Stimulated activated CD4-positive, alpha-beta T cell treated with anti-CD3 and anti-CD28 coated beads, TNF-alpha, amount 100 ng/mL, for 24 hours (primary cell): ENCODE results near the gene RAB26.

Source experiments
- DNase-seq, 3 experiments: peaks; one replicate each; pipeline ENCODE4 v3.0.0-alpha.2; 2020; ENCODE audit warnings: low read depth in 3 of 3

Gene RAB26

DNA sequence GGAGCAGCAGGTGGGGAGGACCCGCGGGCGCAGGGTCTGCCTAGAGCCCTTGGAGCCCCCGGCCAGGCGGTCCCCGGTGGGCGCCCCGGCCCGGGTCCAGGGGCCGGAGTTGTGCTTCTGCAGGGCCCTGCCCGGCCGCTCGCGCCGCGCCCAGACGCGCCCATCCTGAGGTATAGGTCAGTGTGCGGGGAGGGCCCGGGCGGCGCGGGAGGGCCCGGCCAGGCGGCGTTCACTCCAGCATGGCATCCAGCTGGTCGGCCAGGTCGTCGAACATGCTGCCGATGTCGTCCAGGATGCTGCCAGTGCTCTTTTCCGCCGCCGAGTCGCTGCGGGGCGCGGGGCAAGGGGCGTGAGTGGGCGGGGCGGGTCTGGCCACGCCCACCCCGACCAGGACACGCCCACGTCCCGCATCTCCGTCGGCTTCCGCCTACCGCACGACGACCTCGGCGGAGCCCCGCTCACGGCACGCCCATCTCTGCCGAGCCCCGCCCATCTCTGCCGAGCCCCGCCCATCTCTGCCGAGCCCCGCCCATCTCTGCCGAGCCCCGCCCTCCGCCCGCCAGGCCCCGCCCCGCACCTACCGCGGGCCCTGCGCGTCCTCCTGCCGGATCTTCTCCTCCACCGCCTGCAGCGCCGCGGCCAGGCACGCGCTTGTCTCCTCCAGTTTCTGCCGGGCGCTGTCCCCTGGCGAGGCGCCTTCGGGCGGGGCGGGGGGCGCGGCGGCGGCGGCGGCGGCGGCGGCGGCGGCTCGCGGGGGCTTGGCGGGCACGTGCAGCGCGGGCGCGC is 30.1 kb downstream of the RAB26 start:
- DNase-seq = no peak

- no peak for DNase-seq
These were observed 30.7 kb downstream of the RAB26 start for GRCh38 chr16:2179107-2179501.

- no peak for DNase-seq
These were observed 31.2 kb downstream of the RAB26 start for GRCh38 chr16:2179576-2179975.

DNA sequence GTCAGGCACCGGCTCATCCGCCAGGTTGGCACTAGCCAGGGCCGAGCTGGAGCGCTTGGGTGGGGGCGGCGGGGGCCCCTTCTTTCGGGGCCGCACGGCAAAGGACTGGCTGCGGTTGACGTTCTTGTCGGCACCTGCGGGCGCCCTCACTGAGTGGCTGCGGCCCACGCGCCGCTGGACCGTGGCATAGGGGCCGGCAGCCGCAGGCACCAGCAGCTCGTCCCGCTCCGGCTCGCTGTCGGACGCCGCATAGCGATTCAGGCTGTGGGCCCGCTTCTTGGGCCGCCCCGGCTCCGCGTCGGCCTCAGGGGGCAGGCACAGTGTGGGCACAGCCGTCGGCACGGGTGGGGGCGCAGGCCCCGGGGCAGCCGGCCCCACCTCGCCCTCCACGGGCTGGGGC is 32.0 kb downstream of the RAB26 start:
- DNase-seq = no peak

GRCh38 chr16:2180962-2181923 is 32.8 kb downstream of the RAB26 start:
- no peak for DNase-seq

DNA sequence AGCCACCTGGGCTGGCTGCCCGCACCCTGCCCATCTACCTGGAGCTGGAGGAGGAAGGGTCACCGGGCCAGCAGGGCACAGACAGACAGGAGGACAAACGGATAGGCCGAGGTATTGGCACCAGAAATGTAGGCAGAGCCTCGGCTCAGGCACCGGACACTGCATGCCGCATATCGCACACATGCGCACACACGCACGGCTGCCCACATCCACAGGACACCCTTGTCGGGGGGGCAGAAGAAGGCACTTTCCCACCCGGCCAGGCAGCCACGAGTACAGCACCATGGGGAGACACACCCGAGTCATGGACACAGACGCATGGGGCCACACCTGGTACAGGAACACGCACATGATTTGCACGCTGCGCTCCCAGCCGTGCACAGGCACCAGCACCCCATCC is 33.5 kb downstream of the RAB26 start:
- no peak for DNase-seq

DNA sequence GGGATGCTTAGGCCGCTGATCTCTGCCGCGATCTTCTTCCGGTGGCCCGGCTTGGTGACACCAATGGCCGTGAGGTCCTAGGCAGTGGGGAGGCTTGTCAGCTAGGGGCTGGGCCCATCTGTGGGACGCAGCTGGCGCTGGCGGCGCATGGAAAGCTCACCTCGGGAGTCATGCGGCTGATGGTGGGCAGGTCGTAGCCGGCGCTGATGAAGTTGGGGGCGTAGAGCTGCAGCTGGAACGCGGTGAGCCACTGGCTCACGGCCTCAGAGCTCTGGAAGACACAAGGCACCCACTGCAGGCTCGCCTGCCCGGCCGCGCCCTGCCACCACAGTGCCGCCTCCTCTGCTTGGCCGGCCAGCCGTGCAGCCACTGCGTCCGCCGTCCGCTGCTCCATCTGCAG is 35.2 kb downstream of the RAB26 start:
- DNase-seq = no peak

DNA sequence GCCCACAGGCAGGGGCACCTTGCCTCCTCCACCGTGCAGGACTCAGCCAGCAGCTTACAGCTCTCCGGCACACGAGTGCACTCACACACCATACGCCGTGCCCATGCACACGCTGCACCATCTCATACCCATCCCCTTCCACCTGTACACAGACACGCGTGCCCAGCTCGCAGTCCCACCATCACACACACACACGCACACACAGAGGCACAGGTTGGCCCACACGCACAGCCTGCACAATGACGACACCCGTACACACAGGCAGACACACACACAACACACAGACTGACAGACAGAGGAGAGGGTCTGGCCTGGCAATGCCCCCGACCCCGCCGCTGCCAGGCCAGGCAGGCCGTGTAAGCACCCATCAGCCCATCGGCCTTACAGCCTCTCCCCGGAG is 35.9 kb downstream of the RAB26 start:
- no peak for DNase-seq

DNA sequence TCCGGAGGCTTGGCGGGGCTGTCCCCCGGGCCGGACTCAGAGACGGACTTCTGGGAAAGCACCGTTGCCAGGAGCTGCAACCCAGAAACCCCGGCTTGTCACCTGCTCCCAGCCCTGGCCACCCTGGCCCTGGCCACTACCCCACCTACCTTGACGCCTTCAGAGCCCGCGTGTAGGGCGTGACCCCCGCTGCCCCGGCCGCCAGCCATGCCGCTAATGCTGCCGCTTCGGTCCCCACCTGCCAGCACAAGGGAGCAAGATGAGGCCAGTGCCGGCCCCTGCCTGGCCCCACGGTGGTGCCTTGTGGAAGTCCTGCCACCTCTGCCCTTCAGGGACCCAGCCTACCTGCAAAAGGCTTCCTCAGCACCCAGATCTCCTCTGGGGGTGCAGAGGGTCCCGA is 36.5 kb downstream of the RAB26 start:
- no peak for DNase-seq

DNA sequence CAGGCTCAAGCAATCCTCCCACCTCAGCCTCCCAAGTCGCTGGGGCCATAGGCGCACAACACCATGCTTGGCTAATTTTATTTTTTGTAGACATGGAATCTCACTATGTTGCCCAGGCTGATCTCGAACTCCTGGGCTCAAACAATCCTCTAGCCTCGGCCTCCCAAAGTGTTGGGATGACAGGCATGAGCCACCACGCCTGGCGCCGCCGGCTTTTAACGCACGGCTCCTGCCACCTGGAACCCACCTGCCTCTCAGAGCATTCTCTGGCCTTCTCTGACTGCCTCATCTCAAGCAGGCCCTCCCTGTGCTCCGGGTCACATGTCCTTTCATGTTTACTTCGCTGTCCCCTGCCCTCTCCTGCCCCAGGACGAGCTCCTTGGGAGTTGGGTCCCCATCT is 37.6 kb downstream of the RAB26 start:
- no peak for DNase-seq

DNA sequence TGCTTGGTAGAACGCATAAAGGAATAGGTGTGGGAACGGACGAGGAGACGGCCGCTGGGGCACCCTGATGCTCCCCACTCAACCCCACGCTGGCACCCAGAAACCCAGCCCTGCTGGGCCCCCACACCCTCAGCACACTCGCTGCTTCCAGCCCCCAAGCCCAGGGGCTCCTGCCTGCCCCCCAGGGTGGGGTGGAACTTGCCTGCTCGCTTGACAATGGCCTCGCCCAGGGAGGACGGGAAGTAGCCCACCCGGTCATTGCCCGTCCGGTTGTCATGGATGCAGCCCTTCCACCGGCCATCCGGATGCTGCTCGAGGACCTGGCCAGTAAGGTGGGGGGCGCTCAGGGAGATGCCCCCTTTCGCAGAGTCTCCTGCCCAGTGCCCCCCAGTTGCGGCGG is 38.1 kb downstream of the RAB26 start:
- no peak for DNase-seq

- no peak for DNase-seq
These were observed 38.8 kb downstream of the RAB26 start for GRCh38 chr16:2187212-2187611.

DNA sequence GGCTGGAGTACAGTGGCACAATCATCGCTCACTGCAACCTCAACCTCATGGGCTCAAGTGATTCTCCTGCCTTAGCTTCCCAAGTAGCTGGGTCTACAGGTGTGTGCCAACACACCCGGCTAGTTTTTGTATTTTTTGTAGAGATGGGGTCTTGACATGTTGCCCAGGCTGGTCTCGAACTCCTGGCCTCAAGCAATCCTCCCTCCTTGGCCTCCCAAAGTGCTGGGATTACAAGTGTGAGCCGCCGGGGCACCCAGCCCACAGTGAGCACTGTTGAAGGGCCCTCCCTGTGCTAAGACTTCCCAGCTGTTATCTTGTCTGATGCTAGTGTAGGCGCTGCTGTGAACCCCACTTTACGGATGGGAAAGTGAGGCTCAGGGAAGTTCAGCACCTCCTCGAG is 40.0 kb downstream of the RAB26 start:
- no peak for DNase-seq

GRCh38 chr16:2189252-2189893 is 40.9 kb downstream of the RAB26 start:
- DNase-seq = no peak

DNA sequence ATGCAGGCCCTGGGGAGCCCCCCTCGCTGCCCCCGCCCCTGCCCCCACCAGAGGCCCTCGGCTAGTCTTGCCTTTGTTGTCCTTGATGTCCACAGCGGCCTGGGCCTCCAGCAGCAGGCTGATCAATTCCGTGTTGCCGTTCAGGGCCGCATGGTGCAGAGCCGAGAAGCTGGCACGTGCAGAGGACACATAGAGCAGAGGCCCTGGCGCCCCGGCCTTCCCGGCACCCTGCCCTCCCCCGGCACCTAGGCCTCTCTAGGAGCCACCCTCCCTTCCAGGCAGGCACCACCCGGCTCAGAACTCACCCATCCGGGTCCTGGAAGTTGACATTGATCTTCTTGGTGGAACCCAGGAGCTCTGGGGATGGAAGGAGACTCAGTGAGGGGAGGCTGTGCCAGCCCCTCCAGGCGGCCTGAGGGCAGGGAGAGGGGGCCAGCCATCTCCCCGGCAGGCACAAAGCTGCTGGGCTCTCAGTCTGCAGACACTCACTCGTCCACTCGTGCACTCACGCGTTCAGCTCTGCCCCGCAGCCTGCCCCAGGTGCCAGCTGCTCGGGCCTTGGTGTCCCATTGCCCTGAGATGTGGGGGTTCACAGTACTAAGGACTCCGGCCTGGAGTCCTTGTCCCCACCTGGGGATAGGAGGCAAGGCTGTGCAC is 41.7 kb downstream of the RAB26 start:
- DNase-seq = no peak

DNA sequence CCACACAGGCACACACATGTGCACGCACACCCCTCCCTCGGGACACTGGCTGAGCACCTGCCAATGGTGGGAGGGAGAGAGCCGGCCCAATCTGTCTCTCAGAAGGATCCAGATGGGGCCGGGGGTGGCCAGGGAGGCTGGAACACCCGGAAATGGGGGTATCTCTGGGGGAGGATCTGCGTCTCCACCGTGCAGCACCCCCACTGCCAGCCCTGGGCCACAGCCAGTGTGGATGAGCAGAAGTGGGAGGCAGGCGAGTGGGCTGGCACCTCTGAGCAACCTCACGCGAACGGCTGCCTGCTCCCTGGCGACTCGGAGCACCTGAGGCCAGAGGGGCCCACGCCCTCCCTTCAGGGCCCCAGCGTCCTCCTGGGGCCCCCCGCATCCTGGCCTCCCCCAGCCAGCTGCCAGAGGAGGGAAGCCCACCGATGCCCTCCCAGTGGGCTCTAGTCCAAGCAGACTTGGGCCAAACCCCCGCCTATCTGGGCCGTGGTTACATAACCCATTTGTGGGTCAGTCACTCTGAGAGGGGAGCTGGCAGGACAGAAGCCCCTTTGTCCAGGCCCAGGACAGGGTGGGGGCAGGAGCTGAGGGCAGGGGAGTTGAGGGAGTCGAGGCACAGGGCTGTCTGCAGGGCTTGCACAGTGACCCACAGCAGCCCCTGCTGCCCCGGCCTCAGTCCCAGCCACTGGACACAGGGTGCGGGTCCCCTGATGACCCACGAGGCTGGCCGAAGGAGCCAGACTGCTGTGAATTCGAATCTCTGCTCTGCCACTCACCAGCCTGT is 42.4 kb downstream of the RAB26 start:
- DNase-seq = no peak

GRCh38 chr16:2191446-2191706 is 43.0 kb downstream of the RAB26 start:
- no peak for DNase-seq

DNA sequence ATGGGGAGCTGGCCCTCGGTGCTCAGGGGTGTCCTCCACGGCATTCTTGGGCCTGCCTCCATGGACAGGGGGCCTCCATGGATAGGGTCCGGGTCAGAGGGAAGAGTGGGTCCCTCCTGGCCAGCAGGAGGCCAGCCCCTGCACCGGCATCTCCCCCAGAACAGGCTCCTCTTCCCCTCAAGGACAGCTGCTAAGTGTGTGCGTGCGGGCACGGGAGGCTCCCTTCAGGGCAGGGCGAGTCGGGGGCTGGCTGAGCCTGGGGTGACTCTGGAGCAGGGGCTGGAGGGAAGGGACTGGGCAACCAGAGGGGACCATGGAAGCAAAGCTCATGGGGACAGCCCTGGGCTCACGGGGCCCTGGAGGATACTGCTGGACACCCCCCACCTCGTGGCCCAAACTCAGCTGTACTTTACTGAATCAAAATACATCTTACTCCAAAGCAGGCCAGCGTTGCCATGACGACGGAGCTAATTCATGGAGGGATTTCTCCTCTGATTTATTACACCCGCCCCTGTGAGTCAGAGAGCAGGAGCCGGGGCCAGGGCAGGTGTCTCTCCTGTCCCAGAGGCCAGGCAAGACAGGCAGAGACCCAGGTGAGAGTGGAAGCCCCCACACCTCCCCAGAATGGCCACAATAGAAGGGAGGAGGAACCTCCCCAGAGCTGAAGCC is 45.9 kb downstream of the RAB26 start:
- DNase-seq = no peak

GRCh38 chr16:2194852-2195321 is 46.5 kb downstream of the RAB26 start:
- no peak for DNase-seq

DNA sequence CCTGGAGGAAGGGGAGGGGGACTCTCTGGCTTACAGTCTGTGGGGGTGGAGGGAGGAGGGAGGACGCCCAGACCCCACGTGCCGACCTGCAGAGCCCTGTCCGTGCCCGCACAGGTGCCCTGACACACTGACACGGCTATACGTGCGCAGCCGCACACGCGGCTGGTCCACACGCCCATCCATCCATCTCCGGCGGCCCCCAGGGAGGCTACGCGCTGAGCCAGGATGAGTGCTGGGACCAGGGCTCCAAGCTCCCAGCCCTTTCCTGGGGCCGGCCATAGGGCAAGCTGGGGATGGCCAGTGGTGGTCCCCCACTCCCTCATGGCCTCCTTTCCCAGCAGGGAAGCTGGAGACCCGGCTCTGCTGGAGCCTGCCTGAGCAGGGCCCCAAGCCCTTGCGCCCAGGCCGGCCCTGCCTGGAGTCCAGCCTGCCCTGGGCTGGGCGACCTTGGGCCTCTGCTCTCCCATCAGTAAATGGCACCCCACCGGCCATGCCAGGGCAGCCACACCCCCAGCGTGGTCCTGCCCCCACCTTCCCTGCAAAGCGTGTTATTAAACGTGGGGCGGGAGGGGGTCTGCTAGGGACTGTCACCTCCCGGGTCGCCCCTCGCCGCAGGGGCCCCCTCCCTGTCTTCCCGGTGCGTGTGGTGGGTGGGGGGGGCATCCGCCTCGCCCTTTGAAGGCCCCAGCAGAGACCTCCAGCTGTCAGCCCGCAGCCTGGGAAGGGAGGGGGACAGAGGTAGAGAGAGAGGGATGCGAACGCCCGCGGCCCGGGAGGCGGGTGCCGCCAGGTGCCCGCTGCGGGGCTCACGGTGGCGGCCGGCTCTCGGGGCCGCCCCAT is 47.1 kb downstream of the RAB26 start:
- DNase-seq = no peak
